ENCODE measurements around the gene TRIM71.

The TRIM71 gene

GRCh38 chr3:32868719-32869512, 51.1 kb downstream of the TRIM71 start:
- DNase-seq, result no peak

DNA sequence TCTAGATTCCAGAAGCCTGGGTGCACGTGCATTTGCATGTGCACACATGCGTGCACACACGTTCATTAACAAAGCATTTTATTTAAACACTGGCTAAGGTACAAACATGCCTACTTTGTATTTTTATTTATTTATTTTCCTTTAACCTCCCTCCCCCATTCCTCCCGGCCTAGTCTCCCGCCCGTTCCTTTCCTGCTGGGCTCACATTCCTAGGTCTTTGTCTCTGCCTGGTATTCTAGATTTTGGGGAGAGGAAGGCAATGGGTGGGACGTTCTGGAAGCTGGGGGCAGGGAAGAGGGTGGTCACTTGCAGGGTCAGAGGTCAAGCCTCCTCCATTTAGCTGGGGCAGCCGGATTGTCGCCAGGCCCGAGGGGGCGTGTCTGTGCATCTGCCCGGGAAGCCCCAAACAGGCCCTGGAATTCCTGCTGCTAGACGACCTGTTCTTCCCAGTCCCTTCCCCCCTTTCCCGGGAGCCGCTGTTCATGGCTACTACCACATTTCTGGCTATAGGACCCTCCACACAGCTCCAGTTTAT, 51.8 kb downstream of the TRIM71 start:
- DNase-seq, result no peak

DNA sequence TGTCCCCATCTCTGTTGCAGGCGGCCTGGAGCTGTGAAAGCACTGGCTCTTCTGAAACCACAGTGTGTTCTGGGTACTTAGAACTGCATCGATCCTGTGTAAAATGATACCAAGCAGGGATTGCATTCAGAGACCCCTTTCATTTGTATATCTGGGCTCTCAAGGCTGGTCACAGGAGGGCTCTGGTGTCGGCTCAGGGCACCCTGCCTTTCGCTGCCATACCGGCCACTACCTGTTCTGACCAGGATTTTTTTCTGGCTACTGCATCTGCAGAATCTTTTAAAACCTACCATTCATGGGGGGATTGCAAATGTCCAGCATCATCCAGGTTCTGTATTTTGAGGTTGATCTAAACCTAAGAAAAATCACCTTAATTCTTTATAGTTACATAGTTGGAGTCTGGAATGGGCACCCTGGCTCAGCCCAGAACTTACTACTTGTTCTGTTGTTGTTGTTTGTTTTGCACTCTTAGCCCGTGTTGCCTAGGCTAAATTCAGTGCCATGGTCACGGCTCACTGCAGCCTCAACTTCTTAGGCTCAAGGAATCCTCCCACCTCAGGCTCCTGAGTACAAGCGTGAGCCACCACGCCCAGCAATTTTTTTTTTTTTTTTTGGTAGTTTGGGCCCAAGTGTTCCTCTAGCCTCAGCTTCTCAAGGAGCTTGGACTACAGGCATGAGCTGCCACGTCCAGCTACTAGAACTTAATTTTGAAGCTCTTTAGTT, 52.7 kb downstream of the TRIM71 start:
- no peak for DNase-seq

DNA sequence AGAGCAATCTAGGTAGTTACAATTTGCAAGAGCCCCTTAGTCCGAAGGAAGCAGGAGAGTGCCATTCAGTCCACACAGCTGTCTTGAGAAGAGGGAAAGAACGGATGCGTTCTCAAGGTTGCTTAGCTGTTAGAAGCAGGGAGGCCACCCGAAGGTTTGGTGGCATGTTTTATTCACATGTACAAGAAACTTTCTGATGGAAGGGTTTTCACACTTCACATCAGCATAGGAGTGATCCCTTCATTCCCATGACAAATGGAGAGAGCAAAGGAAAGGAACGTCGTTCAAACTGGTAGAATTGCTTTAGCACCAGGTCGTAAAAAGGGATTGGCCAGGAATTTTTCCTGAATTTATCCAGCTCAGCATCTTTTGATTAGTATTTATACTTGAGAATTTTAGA, 53.5 kb downstream of the TRIM71 start:
- DNase-seq, result no peak

- no peak for DNase-seq
Observed at GRCh38 chr3:32872487-32873382, 54.9 kb downstream of the TRIM71 start.

DNA sequence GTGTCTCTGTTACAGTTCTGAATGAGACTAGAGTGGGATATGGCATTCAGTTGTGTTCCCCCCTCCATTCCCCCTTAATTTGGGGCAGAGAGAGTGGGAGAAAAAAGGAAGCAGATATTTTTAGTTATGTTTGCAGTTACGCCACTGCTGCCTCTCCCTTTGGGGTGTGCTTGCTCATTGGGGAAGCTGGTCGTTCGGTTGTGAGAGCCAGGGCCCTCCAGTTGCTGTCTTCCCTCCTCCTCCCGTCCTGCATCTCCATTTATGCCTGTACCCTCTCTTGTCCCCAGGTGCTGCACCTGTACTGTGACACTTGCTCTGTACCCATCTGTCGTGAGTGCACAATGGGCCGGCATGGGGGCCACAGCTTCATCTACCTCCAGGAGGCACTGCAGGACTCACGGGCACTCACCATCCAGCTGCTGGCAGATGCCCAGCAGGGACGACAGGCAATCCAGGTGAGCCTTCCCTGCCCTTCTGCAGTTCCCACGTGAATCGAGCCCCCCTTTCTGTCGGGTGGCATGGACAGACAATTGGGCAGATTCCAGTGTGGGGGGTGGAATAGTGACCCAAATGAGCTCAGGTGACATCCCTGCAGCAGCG, 55.8 kb downstream of the TRIM71 start:
- DNase-seq, result no peak

GRCh38 chr3:32876920-32877319, 59.1 kb downstream of the TRIM71 start:
- DNase-seq, result no peak

DNA sequence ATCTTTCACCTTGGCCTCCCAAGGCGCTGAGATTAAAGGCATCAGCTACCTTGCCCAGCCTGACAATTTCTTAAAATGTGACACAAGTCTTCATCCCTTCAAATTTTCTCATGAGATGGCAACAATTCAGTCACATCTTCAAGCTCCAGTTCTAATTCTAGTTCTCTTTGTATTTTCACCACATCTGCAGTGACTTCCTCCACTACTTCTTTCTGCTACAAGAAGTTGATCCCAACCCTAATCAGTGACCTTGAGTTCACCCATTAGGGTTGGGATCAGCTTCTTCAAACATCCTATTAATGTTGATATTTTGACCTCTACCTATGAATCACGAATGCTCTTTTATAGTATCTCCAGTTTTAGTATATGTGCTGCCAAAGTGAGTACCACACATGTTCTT, 59.8 kb downstream of the TRIM71 start:
- no peak for DNase-seq

- no peak for DNase-seq
Observed at GRCh38 chr3:32880225-32880624, 62.4 kb downstream of the TRIM71 start.

DNA sequence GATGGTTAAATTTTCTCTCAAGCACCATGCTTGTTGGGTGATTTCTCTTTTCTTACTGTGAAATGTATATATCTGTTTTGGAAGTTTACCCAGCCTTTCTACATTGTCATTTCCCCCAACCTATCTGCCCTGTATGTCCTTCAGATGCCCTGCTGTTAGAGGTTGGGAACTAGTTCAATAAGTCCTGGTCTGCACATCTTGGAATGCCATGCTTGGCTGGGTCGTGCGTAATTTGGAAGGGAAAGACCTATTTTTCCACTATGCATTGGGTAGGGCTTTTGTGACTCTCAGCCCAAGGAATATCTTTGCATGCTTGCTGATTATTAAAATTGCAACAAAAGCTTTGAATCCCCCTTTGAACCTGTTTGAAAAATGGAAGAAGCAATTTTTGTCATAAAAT, 63.8 kb downstream of the TRIM71 start:
- no peak for DNase-seq

DNA sequence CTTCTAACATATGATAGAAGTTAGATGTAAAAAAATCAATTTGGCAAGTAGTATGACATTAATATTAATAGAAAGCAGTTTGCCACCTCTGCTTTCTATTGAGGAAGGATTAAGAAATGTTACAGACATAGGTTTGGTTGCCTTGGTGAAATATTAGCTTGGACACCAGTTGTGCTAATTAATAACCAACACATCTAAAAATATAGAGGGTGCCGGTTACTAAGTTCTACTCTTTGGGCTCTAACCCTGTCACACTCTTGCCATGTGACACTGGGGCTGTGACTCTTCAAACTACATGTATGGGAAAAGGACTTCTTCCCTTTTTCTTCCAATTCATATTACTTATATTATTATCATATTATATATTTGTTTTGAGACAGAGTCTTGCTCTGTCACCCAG, 64.4 kb downstream of the TRIM71 start:
- DNase-seq, result no peak

- DNase-seq, result no peak
Observed at GRCh38 chr3:32882603-32883025, 64.8 kb downstream of the TRIM71 start.

GRCh38 chr3:32883817-32884216, 66.0 kb downstream of the TRIM71 start:
- DNase-seq, result no peak

DNA sequence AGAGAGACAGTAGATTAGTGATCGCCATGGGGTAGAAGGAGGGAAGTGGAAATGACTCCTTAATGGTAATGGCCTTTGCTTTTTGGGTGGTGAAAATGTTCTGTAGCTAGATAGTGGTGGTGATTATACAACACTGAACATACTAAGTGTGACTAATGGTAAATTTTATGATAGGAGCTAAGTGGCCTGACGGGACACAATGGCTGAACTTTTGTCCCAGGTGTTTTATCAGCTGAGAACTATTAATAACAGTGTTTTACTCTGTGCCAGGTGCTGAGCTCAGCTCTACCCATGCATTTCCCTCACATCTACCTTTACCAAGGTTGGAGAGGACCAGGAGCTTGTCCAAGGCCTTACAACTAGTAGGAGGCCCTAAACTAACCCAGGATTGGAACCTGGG, 66.8 kb downstream of the TRIM71 start:
- no peak for DNase-seq

DNA sequence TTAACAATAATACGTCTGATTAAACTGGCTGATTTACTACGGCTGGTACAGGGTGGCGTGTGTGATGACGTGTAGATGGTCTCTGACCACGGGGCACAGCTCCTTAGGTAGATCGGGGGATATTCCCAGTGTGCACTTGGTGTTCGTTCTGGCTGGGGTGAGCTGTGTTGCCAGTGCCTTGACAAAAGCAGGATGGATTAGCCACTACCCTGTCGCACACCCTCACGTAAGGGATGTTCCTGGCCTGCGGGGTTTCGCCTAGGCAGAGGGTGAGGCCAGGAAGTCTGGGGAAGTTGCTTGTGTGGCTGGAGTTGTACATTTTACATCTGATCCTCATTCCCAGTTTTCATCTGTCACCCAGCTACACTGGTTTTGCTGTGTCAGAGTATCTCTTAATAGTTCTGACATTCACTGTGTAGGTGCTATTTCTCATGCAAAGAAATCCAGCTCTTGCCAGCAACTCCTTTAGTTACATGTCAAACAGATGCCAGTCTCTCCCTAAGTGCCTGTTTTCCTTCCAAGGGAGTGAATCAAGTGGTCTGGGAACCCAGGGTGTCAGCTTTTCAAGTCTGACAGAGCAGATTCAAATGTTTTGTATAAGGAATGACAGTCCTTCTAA, 67.6 kb downstream of the TRIM71 start:
- DNase-seq, result no peak

GRCh38 chr3:32886296-32886695, 68.5 kb downstream of the TRIM71 start:
- DNase-seq, result no peak

GRCh38 chr3:32886911-32887310, 69.1 kb downstream of the TRIM71 start:
- no peak for DNase-seq

- no peak for DNase-seq
Observed at GRCh38 chr3:32888739-32889138, 70.9 kb downstream of the TRIM71 start.

DNA sequence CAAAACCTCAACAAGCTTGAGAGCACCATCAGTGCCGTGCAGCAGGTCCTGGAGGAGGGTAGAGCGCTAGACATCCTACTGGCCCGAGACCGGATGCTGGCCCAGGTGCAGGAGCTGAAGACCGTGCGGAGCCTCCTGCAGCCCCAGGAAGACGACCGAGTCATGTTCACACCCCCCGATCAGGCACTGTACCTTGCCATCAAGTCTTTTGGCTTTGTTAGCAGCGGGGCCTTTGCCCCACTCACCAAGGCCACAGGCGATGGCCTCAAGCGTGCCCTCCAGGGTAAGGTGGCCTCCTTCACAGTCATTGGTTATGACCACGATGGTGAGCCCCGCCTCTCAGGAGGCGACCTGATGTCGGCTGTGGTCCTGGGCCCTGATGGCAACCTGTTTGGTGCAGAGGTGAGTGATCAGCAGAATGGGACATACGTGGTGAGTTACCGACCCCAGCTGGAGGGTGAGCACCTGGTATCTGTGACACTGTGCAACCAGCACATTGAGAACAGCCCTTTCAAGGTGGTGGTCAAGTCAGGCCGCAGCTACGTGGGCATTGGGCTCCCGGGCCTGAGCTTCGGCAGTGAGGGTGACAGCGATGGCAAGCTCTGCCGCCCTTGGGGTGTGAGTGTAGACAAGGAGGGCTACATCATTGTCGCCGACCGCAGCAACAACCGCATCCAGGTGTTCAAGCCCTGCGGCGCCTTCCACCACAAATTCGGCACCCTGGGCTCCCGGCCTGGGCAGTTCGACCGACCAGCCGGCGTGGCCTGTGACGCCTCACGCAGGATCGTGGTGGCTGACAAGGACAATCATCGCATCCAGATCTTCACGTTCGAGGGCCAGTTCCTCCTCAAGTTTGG, 72.9 kb downstream of the TRIM71 start:
- no peak for DNase-seq

- DNase-seq, result no peak
Observed at GRCh38 chr3:32891365-32891764, 73.6 kb downstream of the TRIM71 start.

Measured in activated naive CD4-positive, alpha-beta T cell treated with anti-CD3 and anti-CD28 coated beads, Interleukin-2, amount 50 U/mL, for 16 hours (primary cell).